ENCODE data around the gene TEX28. TPM values are rescaled to one million over a fixed set of nuclear protein-coding genes. Genes with fewer than 3 reads are reported as not detected.
"Not testable (repeated sequence)": the region's sequence is repeated elsewhere in the genome, so short reads cannot be mapped to it uniquely, and the experiment has no call there.

The TEX28 gene
- total RNA-seq, 1 experiment from 2014 or later: not detected

- CTCF ChIA-PET: no interaction called here
- H3K27ac Mint-ChIP-seq (ENCODE audit: unreplicated experiment): no peak overlapping the region
- intact Hi-C loops (cut with micrococcal nuclease; ENCODE audit: unreplicated experiment): no loop called here
- H3K36me3 Mint-ChIP-seq (ENCODE audit: insufficient read depth, unreplicated experiment): peaks cover 1% of the 10 kb centered on the region
- H3K9me3 Mint-ChIP-seq (ENCODE audit: low read depth, unreplicated experiment): no peaks in the 10 kb centered on the region
- TF ChIP-seq, protein P1, sequence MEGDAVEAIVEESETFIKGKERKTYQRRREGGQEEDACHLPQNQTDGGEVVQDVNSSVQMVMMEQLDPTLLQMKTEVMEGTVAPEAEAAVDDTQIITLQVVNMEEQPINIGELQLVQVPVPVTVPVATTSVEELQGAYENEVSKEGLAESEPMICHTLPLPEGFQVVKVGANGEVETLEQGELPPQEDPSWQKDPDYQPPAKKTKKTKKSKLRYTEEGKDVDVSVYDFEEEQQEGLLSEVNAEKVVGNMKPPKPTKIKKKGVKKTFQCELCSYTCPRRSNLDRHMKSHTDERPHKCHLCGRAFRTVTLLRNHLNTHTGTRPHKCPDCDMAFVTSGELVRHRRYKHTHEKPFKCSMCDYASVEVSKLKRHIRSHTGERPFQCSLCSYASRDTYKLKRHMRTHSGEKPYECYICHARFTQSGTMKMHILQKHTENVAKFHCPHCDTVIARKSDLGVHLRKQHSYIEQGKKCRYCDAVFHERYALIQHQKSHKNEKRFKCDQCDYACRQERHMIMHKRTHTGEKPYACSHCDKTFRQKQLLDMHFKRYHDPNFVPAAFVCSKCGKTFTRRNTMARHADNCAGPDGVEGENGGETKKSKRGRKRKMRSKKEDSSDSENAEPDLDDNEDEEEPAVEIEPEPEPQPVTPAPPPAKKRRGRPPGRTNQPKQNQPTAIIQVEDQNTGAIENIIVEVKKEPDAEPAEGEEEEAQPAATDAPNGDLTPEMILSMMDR (IDR thresholded peaks at IDR 0.05; ENCODE audit: unreplicated experiment): no peak
- no peak overlapping the region for H3K4me3 Mint-ChIP-seq (ENCODE audit: low read depth, unreplicated experiment)
- BruUV-seq (replicated peaks): no TSS peak
- DNase-seq: no peak
- H3K27me3 Mint-ChIP-seq (ENCODE audit: unreplicated experiment): peaks cover 11% of the 10 kb centered on the region
- no peaks in the 10 kb centered on the region for H3K4me1 Mint-ChIP-seq (ENCODE audit: low read depth, unreplicated experiment)
Measured at GRCh38 chrX:154298312-154298711, 3.4 kb upstream of the TEX28 start.

DNA sequence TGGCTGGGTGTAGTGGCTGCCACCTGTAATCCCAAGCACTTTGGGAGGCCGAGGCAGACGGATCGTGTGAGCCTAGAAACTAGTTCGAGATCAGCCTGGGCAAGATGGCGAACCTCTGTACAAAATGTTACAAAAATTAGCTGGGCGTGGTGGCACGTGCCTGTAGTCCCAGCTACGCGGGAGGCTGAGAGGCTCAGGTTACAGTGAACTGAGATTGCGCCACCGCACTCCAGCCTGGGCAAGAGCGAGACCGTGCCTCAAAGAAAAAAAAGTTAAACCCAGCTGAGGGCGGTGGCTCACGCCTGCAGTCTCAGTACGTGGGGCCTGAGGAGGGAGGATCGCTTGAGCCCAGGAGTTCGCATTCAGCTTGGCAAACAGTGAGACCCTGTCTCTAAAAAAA is 1.8 kb upstream of the TEX28 start:
- Mint-ChIP-seq H3K9me3 (ENCODE audit: low read depth, unreplicated experiment) (no peaks in the 10 kb centered on the region), H3K27me3 (ENCODE audit: unreplicated experiment) (no peaks in the 10 kb centered on the region), H3K27ac (ENCODE audit: unreplicated experiment) (no peak overlapping the region), H3K4me3 (ENCODE audit: low read depth, unreplicated experiment) (no peak overlapping the region), H3K4me1 (ENCODE audit: low read depth, unreplicated experiment) (no peaks in the 10 kb centered on the region), H3K36me3 (ENCODE audit: insufficient read depth, unreplicated experiment) (no peaks in the 10 kb centered on the region)
- BruUV-seq (replicated peaks): no TSS peak
- intact Hi-C loops (cut with micrococcal nuclease; ENCODE audit: unreplicated experiment): no loop called here
- no peak for DNase-seq
- TF ChIP-seq, protein P1 (IDR thresholded peaks at IDR 0.05; ENCODE audit: unreplicated experiment): no peak
- CTCF ChIA-PET: no interaction called here

GRCh38 chrX:154295664-154296310 is 863 bp upstream of the TEX28 start, which contains the start of gene TKTL1:
TKTL1 (plus strand) TSS chrX:154295795; CDS start chrX:154295860, 65 bp downstream.
- intact Hi-C loops (cut with micrococcal nuclease; ENCODE audit: unreplicated experiment): no loop called here
- Mint-ChIP-seq H3K36me3 (ENCODE audit: insufficient read depth, unreplicated experiment) (no peaks in the 10 kb centered on the region), H3K27ac (ENCODE audit: unreplicated experiment) (no peak within 1 kb of the TSS), H3K4me3 (ENCODE audit: low read depth, unreplicated experiment) (no peak within 1 kb of the TSS), H3K27me3 (ENCODE audit: unreplicated experiment) (no peaks in the 10 kb centered on the region), H3K9me3 (ENCODE audit: low read depth, unreplicated experiment) (no peaks in the 10 kb centered on the region), H3K4me1 (ENCODE audit: low read depth, unreplicated experiment) (no peaks in the 10 kb centered on the region)
- CTCF ChIA-PET: no interaction called here
- DNase-seq: no peak
- TF ChIP-seq, protein P1 (IDR thresholded peaks at IDR 0.05; ENCODE audit: unreplicated experiment): no peak
- no TSS peak for BruUV-seq (replicated peaks)

GRCh38 chrX:154286406-154286805 is 8.5 kb downstream of the TEX28 start:
- intact Hi-C loops (cut with micrococcal nuclease; ENCODE audit: unreplicated experiment); CTCF ChIA-PET; H3K4me1 Mint-ChIP-seq (ENCODE audit: low read depth, unreplicated experiment); BruUV-seq (replicated peaks); H3K4me3 Mint-ChIP-seq (ENCODE audit: low read depth, unreplicated experiment); H3K27me3 Mint-ChIP-seq (ENCODE audit: unreplicated experiment); H3K9me3 Mint-ChIP-seq (ENCODE audit: low read depth, unreplicated experiment); H3K36me3 Mint-ChIP-seq (ENCODE audit: insufficient read depth, unreplicated experiment); H3K27ac Mint-ChIP-seq (ENCODE audit: unreplicated experiment); DNase-seq: not testable (repeated sequence)

GRCh38 chrX:154284489-154285338 is 10.2 kb downstream of the TEX28 start:
- H3K9me3 Mint-ChIP-seq (ENCODE audit: low read depth, unreplicated experiment); H3K27ac Mint-ChIP-seq (ENCODE audit: unreplicated experiment); BruUV-seq (replicated peaks); H3K4me3 Mint-ChIP-seq (ENCODE audit: low read depth, unreplicated experiment); H3K27me3 Mint-ChIP-seq (ENCODE audit: unreplicated experiment); intact Hi-C loops (cut with micrococcal nuclease; ENCODE audit: unreplicated experiment); H3K36me3 Mint-ChIP-seq (ENCODE audit: insufficient read depth, unreplicated experiment); H3K4me1 Mint-ChIP-seq (ENCODE audit: low read depth, unreplicated experiment); DNase-seq; CTCF ChIA-PET: not testable (repeated sequence)

- BruUV-seq (replicated peaks); H3K4me3 Mint-ChIP-seq (ENCODE audit: low read depth, unreplicated experiment); H3K36me3 Mint-ChIP-seq (ENCODE audit: insufficient read depth, unreplicated experiment); CTCF ChIA-PET; H3K27ac Mint-ChIP-seq (ENCODE audit: unreplicated experiment); H3K4me1 Mint-ChIP-seq (ENCODE audit: low read depth, unreplicated experiment); H3K9me3 Mint-ChIP-seq (ENCODE audit: low read depth, unreplicated experiment); intact Hi-C loops (cut with micrococcal nuclease; ENCODE audit: unreplicated experiment); H3K27me3 Mint-ChIP-seq (ENCODE audit: unreplicated experiment); DNase-seq: not testable (repeated sequence)
Measured at GRCh38 chrX:154269245-154269644, 25.7 kb downstream of the TEX28 start.

GRCh38 chrX:154263072-154263471 is 31.9 kb downstream of the TEX28 start:
- intact Hi-C loops (cut with micrococcal nuclease; ENCODE audit: unreplicated experiment); BruUV-seq (replicated peaks); H3K4me3 Mint-ChIP-seq (ENCODE audit: low read depth, unreplicated experiment); H3K27ac Mint-ChIP-seq (ENCODE audit: unreplicated experiment); H3K9me3 Mint-ChIP-seq (ENCODE audit: low read depth, unreplicated experiment); H3K4me1 Mint-ChIP-seq (ENCODE audit: low read depth, unreplicated experiment); DNase-seq; H3K36me3 Mint-ChIP-seq (ENCODE audit: insufficient read depth, unreplicated experiment); CTCF ChIA-PET; H3K27me3 Mint-ChIP-seq (ENCODE audit: unreplicated experiment): not testable (repeated sequence)

All from Calu3 (cell line).